ENCODE measurements around the gene CRIP3.

The CRIP3 gene

DNA sequence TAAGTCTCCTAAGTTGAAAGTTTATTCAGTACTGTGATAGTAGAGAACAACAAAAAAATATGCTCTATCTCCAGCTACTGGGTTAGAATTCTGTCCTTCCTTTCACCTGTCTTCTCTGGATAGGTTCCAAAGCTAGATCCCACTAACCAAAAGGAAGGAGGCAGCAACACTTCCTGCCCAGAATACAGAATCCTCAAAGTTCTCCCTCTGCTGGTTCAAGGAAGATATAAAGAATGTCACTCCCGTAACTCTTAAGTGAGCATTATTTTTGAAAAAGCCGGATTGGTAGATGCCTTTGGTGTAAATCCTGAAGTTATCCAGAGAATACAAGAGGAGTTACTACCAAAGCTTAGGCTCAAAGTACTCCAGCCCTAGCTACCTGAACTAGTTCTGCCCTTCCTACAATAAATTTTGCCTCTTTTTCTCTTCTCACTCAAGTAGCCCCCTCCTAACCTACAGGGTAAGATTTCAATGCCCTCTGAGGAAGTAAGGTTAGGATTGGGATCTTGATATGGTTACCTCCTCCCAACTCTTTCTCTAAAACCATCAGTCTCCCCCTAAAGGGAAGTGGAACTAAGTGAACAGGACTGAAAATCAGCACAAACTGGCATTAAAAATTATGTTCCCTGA is 26.0 kb upstream of the CRIP3 start:
- Histone ChIP-seq H3K27me3 (no peaks in the 10 kb centered on the region), H3K27ac (no peak overlapping the region), H3K4me2 (no peak overlapping the region), H3K4me3 (no peak overlapping the region), H4K20me1 (no peaks in the 10 kb centered on the region), H3K9ac (no peak overlapping the region), H3K9me3 (no peaks in the 10 kb centered on the region), H3K36me3 (peaks cover 27% of the 10 kb centered on the region), H3K4me1 (no peaks in the 10 kb centered on the region)
- no peak for TF ChIP-seq Cebpa-rat (IDR thresholded peaks at IDR 0.05)

DNA sequence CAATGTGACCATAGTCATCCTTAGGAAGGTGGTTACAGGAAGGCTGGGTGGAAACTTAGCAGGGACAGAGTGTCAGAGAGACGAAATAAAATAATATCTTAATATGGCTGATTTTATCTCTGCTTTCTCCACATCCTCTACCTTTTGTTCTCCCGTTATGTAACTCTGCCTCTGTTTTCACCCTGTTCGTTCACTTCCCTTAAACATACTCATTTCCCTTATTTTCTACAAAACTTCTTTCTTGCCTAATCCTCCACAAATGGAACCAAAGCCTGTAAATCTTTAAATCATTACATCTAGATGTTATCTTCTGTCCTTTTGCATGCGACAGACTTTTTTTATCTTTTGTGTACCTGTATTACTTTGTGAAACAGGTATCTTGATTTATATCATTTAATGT is 23.3 kb upstream of the CRIP3 start:
- H3K27ac ChIP-seq, result no peak overlapping the region
- H3K27me3 ChIP-seq, result no peaks in the 10 kb centered on the region
- H4K20me1 ChIP-seq, result no peaks in the 10 kb centered on the region
- no peak for TF ChIP-seq Cebpa-rat (IDR thresholded peaks at IDR 0.05)
- H3K4me1 ChIP-seq, result no peaks in the 10 kb centered on the region
- H3K4me2 ChIP-seq, result no peak overlapping the region
- no peak overlapping the region for H3K4me3 ChIP-seq
- no peaks in the 10 kb centered on the region for H3K9me3 ChIP-seq
- H3K36me3 ChIP-seq, result no peaks in the 10 kb centered on the region; the same call in 1 of the 2 replicates
- no peak overlapping the region for H3K9ac ChIP-seq

DNA sequence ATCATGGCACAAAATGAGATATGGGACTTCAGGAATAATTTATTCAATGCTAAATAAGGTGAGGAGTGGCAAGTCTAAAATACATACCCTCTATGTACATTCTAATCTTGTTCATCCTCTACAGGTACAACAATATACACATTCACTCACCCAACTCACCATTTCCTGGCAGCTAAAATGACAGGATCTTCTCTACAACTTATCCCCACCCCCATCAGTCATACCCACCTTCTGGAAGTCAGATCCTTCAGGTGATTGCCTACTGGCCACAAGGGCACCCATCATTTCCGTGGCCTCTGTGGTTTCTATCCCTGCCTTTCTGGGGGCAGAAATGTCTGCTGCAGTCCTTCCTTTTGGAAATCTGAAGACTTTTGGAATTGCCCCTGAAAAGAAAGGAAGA is 22.8 kb upstream of the CRIP3 start:
- no peak overlapping the region for H3K27ac ChIP-seq
- H3K4me2 ChIP-seq, result no peak overlapping the region
- H3K9ac ChIP-seq, result no peak overlapping the region

DNA sequence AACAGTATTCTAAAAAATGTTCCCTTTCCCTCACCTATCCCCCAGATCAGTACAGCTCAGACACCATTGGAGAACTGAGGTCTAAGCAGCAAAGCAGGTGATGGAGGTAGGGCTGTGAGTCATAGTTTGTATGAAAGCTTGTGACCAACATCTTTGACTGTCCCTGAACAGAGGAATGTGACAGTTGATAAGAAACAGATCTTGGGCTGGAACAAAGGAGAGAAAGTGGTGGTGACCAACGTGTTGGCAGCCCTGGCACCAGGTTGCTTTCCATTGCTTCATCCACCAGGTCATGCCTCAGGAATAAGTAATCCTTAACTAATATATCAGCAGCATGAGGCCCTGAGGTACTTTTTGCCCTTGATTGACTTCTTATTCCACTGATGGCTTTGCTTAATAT is 19.9 kb upstream of the CRIP3 start:
- Histone ChIP-seq H3K27ac (no peak overlapping the region), H3K36me3 (no peaks in the 10 kb centered on the region; the same call in 1 of the 2 replicates), H3K9ac (no peak overlapping the region), H3K4me3 (no peak overlapping the region), H4K20me1 (no peaks in the 10 kb centered on the region), H3K4me2 (no peak overlapping the region), H3K27me3 (no peaks in the 10 kb centered on the region), H3K4me1 (no peaks in the 10 kb centered on the region), H3K9me3 (no peaks in the 10 kb centered on the region)
- no peak for TF ChIP-seq Cebpa-rat (IDR thresholded peaks at IDR 0.05)

More for the DNA sequence above, 22.8 kb upstream of the CRIP3 start:
- no peaks in the 10 kb centered on the region for H3K9me3 ChIP-seq
- TF ChIP-seq Cebpa-rat (IDR thresholded peaks at IDR 0.05), result no peak
- no peaks in the 10 kb centered on the region for H3K27me3 ChIP-seq
- no peak overlapping the region for H3K4me3 ChIP-seq
- H4K20me1 ChIP-seq, result no peaks in the 10 kb centered on the region
- no peaks in the 10 kb centered on the region for H3K4me1 ChIP-seq
- H3K36me3 ChIP-seq, result no peaks in the 10 kb centered on the region; the same call in 1 of the 2 replicates

DNA sequence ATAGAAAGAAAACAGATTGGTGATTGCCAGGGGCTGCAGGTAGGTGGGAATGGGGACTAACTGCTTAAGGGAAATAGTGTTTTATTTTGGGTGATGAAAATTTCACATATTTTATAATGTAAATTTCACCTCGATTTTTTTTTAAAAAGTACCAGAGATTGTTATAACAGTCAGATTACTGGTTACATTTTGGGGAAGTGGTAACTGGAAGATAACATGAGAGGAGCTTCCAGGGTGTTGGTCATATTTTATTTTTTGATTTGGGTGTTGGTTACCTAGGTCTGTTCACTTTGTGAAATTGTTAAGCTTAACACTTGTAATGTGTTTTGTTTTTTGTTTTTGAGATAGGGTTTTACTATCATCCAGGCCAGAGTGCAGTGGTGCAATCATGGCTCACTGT is 17.2 kb upstream of the CRIP3 start:
- H3K36me3 ChIP-seq, result no peaks in the 10 kb centered on the region; the same call in 1 of the 2 replicates
- no peak overlapping the region for H3K9ac ChIP-seq
- H3K4me2 ChIP-seq, result no peak overlapping the region
- no peaks in the 10 kb centered on the region for H4K20me1 ChIP-seq
- H3K4me3 ChIP-seq, result no peak overlapping the region
- H3K4me1 ChIP-seq, result no peaks in the 10 kb centered on the region
- no peaks in the 10 kb centered on the region for H3K9me3 ChIP-seq
- TF ChIP-seq Cebpa-rat (IDR thresholded peaks at IDR 0.05), result no peak
- H3K27me3 ChIP-seq, result no peaks in the 10 kb centered on the region
- H3K27ac ChIP-seq, result no peak overlapping the region

DNA sequence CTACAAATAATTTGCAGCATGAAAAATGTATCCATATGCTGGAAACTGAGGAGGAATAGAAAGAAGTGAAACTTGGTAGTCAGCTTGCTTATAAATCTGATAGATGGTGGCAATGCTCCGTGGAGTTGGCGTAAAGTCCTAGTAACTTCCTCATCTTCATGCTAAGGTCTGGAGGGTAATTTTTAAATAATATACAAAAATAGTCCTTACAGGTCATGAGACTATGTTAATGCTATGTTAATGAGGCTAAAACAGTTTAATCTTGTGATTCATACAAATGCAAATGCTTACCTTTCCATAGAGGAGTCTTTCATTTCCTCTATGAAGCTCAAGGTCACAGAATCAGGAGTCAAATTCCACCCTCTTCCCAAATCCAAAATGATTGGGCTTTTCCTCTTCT is 9.4 kb upstream of the CRIP3 start:
- H3K9ac ChIP-seq, result no peak overlapping the region
- no peaks in the 10 kb centered on the region for H3K9me3 ChIP-seq
- H3K36me3 ChIP-seq, result no peaks in the 10 kb centered on the region
- peaks cover 5% of the 10 kb centered on the region; the same call in 1 of the 2 replicates for H3K4me1 ChIP-seq
- no peak overlapping the region for H3K4me3 ChIP-seq
- H3K4me2 ChIP-seq, result no peak overlapping the region
- no peaks in the 10 kb centered on the region for H4K20me1 ChIP-seq
- no peaks in the 10 kb centered on the region for H3K27me3 ChIP-seq
- TF ChIP-seq Cebpa-rat (IDR thresholded peaks at IDR 0.05), result no peak
- H3K27ac ChIP-seq, result no peak overlapping the region

DNA sequence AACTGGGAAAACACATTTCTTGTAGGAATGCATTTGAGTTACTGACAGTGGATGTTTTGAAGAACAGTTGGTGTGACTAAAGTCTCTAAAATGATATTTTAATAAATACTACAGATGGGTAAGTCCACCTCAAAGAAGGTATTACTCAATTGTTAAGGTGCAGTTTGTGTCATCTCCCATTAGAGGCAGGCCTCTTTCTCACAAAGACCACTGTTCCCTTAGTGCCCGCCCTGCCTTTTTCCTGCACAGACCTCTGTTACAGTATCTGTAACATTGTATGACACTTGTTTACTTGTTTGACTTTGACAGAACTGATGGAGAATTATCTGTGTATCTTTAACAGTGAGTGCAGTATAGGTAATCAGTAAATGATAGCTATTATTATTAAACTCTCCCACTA is 5.2 kb upstream of the CRIP3 start:
- H4K20me1 ChIP-seq, result no peaks in the 10 kb centered on the region
- H3K36me3 ChIP-seq, result no peaks in the 10 kb centered on the region
- H3K4me3 ChIP-seq, result no peak overlapping the region
- no peak overlapping the region for H3K4me2 ChIP-seq
- TF ChIP-seq Cebpa-rat (IDR thresholded peaks at IDR 0.05), result no peak
- peaks cover 21% of the 10 kb centered on the region for H3K4me1 ChIP-seq
- H3K27me3 ChIP-seq, result no peaks in the 10 kb centered on the region
- no peak overlapping the region for H3K9ac ChIP-seq
- no peaks in the 10 kb centered on the region for H3K9me3 ChIP-seq
- H3K27ac ChIP-seq, result no peak overlapping the region

DNA sequence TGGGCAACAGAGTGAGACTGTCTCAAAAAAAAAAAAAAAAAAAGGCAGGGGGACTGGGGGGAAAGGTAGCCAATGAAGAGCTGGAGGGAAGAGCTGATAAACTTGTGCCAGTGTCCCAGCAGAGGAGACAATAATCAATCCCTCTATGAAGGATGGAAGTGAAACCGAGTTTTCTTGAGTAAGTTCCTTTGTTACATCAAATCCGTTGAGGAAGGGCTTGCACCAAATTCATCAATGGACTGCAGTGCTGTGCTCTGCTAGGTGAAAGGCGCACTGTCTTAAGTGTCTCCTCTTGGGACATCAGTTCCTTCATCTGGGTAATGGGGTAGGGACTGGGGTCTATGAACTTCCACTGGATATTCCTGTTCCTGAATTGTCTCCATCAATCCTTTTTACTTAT is 3.0 kb upstream of the CRIP3 start:
- Histone ChIP-seq H3K4me2 (no peak overlapping the region), H4K20me1 (peaks cover 12% of the 10 kb centered on the region; the same call in 1 of the 2 replicates), H3K36me3 (no peaks in the 10 kb centered on the region), H3K27ac (no peak overlapping the region), H3K4me3 (no peak overlapping the region), H3K9me3 (no peaks in the 10 kb centered on the region), H3K27me3 (no peaks in the 10 kb centered on the region), H3K4me1 (peaks cover 37% of the 10 kb centered on the region), H3K9ac (no peak overlapping the region)
- no peak for TF ChIP-seq Cebpa-rat (IDR thresholded peaks at IDR 0.05)

DNA sequence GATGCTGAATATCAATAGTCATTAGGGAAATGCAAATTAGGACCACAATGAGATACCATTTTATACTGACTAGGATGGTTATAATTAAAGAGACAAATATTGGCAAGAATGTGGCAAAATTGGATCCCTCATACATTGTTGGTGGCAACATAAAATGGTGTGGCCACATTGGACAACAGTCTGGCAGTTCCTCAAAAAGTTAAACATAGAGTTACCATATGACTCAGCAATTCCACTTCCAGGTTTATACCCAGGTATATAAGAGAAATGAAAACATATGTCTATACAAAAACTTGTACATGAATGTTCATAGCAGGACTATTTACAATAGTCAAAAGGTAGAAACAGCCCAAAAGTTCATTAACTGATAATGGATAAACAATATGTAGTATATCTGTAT is 2.0 kb upstream of the CRIP3 start:
- Histone ChIP-seq H3K27me3 (no peaks in the 10 kb centered on the region), H4K20me1 (peaks cover 12% of the 10 kb centered on the region; the same call in 1 of the 2 replicates), H3K9me3 (no peaks in the 10 kb centered on the region), H3K4me2 (no peak overlapping the region), H3K27ac (no peak overlapping the region), H3K4me3 (no peak overlapping the region), H3K4me1 (peaks cover 37% of the 10 kb centered on the region), H3K36me3 (no peaks in the 10 kb centered on the region), H3K9ac (no peak overlapping the region)
- TF ChIP-seq Cebpa-rat (IDR thresholded peaks at IDR 0.05), result no peak

DNA sequence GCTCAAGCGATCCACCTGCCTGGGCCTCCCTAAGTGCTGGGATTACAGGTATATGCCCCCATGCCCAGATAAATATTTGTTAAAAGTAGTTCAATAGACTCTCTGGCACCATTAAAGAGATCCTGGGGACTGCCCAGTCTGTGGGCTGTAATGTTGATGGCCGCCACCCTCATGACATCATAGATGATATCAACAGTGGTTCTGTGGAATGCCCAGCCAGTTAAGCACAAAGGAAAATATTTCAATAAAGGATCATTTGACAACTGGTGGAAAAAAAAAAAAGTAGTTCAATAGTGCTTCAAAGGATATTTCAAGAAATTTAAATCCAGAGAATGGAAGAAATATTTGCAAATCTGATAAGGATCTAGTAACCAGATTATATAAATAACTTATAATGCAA is 1.5 kb upstream of the CRIP3 start:
- Histone ChIP-seq H3K9ac (no peak overlapping the region), H3K27ac (no peak overlapping the region), H3K9me3 (no peaks in the 10 kb centered on the region), H3K4me3 (no peak overlapping the region), H3K4me2 (no peak overlapping the region), H3K36me3 (no peaks in the 10 kb centered on the region), H3K4me1 (peaks cover 37% of the 10 kb centered on the region), H4K20me1 (peaks cover 12% of the 10 kb centered on the region; the same call in 1 of the 2 replicates), H3K27me3 (no peaks in the 10 kb centered on the region)
- no peak for TF ChIP-seq Cebpa-rat (IDR thresholded peaks at IDR 0.05)
